HG02852 (cell line): ENCODE results near the gene LINC00237.

Source experiments
- ATAC-seq: cut with Tn5 transposase; IDR thresholded peaks from one replicate; pipeline ENCODE4 v1.9.1; 2021; ENCODE audit warnings: mild to moderate bottlenecking, moderate library complexity; ENCODE audit not compliant: unreplicated experiment

The LINC00237 gene

DNA sequence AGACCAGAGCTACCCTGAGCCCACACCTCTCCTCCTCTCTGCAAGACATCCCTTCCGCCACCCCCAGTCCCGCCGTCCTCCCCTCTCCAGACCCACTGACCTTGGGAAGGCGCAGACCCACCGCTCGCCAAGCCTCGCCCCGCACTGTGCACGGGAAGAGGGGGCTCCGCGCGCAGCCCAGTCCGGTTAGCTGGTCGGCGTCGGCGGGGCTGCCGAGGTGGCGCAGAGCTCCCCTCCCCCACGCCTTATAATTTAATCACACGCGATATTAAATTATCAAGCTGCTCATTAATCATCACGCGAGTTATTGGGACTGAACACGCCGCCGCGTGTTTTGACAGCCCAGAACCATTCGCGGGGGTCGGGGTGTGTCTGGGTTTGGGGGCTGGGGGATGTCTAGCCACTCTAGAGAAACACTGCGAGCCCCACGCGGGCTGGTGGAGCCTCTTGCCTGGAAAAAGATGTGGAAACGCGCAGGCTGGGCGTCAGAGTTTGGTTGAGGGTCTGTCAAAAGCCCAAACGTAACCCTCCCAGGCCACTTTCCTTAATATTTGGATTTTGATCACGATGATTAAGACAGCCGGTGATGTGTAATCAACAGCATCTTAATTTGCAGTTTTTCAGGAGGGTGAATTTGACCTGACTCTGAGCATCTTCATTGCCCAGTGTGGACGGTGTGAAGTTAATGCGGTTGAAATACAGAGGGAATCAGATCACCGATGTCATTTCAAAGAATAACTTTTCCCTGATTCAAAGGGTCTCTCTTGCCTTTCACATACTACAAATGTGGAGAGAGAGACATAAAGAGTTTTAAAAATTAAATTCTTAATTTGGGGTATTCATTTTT, at the start of gene LINC00237:
Gene LINC00237 (minus strand): TSS at position 188 of the 847 bp plus-strand sequence.
- no peak for ATAC-seq

DNA sequence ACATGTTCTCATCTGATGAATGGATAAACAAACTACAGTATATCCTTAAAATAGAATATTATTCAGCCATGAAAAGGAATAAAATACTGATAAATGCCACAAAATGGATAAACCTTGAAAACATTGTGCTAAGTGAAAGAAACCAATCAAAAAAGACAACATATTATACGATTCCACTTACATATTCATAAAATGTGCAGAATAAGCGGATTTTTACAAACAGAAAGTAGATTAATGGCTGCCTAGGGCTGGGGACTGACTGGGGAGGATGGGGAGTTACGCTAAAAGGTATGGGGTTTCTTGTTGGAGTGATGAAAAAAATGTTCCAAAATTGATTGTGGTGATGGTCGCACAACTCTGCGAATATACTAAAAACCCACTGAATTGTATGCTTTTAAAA, 49.1 kb upstream of the LINC00237 start:
- ATAC-seq: no peak

DNA sequence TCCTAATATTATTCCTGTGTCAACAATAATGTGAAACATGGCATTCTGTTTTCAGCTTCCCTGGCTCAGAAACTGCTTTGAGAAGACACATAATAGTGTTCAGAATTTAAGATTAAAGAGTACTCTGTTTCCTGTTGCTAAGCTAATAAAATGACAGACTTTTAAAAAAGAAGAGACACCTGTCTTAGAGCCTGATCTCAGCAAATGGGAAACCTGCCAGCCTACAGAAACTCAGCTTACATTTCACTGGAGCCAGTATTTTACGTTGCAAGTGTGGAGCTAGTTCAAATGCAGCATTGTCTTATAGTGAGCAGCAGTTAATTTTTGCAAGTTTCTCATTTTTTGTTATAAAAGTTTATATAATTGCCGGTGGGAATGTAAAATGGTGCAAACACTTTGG, 48.5 kb upstream of the LINC00237 start:
- no peak for ATAC-seq

DNA sequence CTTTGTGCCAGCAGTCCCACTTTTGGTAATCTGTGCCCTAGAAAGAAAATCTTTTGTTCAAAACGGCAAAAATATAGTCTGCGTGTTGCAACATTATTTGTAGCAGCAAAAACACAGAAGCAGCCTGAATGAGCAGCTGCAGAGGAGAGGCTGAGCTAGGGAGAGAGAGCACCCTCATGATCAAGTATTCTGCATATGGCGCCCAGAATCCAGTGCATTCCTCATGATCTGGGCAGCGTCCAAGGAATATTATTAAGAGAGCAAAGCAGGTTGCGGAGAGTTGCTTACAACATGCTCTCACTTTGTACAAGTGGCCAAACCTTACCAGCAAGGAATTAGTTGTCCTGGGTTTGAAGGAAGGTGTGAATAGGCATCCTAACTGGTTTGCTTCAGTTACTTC, 45.6 kb upstream of the LINC00237 start:
- no peak for ATAC-seq

DNA sequence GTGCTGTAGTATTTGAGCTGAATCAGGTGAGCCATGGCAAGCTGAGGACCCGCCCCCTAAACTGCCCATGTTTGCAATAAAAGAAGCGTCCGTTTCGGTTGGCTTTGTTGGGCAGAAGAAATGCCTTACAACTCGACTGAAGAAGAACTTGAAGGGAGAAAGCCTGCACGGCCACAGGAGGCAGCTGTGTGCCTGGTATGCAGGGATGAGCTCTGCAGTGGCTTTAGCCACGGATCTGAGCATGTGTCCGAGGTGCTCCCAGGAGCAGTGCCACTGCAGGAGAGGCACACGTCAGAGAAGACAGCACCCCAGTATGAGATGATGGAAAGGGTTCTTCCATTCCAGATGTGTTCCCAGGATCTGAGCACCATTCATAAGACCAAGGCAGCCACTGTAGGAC, 43.2 kb upstream of the LINC00237 start:
- ATAC-seq: no peak

DNA sequence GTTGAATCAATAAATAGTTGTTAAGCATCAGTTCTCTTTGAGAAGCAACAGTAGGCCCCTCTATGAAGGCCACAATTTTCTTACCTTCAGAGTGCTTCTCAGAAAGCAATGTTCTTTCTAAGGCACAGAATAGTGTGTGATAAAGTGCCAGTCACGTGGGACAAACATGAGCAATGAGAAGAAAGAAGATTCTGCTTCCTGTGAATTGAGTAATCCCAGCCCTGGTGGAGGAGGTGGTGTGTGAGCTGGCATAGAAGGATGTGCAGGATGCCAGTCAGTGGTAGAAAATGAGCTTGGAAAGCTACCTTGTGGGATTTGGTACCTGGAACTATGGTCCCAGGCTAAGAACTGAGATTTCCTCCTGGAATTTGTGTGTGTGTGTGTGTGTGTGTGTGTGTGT, 41.4 kb upstream of the LINC00237 start:
- no peak for ATAC-seq

DNA sequence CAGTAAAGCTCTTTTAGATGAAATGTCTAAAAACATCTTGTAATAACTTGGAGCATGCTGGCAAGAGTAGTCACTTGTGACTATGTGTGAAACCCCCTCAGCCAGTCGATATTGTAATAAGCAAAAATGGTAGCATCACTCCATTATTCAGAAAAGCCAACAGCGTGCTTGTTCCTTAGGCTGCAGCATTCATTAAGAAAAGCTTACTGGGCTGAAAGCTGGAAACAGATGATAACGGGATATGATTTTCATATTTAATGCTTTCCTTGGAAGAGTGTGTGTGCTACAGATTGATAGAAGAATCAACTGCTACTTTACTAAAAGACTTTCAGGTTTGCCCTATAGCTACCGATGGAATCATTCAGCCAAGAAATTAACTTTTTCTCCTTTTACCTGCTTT, 40.1 kb upstream of the LINC00237 start:
- no peak for ATAC-seq

DNA sequence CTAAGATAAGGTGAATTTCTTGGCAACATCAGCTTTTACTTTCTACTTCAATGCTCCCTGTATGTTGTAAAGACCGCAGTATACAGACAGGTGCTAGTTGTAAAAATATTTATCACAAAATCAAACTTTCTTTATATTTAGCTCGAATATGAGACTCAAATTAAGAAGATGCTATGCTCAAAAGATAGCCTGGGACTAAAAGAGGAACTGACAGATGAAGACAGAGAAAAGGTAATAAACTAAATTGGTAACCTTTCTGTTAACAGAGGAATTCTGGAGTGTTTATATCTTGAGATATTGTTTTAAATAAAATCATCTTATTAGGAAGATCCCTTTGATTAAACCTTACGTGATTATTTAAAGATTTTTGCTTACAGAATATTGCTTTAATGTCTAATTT, 39.3 kb upstream of the LINC00237 start:
- ATAC-seq: no peak

DNA sequence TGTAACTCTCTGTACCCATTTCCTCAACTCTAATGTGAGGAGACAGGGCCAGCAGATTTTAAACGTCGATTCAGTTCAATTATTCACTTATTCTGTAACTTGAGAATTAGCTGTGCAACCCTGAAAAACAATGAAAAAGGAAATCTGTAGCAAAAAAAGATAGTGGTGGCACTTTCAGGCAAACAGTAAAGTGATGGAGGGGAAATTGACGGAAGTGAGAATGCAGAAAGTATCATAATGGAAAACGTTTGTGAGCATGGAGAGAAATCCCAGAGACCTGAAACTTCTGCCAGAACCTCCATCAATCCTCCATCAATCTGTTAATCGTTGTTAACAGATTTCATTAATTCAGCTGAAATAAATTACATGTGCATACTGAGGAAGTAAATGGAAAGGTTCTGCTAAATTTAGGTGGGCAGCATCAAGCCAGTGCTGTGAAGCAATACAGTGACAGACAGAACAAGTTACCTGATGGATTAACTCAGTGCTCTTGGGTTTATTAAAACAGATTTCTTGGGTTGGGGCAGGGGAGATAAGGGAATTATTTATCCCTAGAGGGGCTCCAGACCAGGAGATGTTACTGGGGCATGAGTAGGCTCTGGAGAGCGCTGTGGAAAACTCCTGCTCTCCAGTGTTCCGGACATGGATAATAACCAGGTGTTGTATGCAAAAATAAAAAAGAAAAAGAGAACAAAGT, 37.2 kb upstream of the LINC00237 start:
- ATAC-seq: no peak

DNA sequence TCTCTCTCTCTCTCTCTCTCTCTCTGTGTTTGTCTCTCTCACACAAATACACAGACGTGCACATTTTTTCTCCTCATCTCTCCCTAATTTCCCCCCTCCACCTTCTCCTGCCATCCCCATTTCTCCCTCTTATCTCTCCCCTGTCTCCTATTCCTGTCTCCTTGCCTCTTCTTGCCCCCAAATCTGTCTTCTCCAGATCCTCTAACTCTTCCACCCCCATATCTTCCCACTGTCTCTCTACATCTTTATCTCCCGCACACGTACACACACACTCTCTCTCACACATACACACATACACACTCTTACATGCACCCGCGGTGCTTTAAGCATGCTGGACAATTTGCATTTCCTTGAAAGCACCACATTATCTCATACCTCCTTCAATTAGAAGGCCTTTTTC, 35.7 kb upstream of the LINC00237 start:
- ATAC-seq: no peak

DNA sequence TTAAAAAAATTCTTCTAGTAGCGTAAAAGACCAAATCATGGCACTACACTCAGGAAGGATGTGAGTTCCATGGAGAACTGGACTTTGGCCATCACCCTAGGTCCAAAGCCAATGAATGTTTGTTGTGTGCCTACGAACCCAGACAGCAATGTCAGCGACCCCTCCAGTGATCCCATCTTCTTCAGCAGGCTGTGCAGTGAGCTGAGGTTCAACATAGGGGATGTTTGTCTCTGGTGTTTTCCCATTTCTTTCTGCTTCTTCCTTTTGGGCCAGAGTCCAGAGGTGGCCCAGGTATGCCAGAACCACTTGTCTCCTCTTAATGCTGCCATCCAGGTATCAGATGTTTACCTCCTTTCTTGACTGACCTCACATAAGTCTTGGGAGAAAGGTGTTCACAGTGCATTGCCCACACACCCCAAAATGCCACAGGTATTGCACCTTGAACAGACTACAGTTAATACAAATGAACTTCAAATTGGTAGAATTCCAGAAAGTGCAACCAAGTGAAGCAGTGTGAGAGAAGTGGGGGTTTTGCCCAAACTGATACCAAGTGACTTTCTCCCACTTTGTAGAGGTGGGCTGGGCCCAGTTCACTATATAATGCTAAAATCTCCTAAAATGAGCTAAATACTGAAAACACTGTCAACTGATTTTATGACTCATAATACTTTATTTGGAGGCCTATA, 33.9 kb upstream of the LINC00237 start:
- ATAC-seq: no peak

DNA sequence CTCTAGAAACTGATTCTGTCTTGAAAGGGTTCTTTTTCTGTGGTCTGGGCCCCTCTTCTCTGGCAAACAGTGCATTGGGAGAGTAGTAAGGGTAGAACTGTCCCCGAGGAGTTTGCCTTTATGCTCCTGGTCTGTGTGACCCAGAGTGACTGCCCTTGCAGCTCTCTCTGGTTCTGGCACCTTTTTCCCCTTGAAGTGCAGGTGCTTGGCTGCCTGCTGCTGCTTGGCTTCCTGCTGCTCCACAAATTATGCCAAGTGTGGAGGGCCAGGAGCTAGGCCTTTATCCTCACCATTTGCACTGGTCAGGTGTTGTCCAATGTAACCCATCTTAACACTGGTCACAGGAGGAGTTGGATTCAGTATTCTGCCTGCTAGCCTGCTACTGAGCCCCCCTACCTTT, 30.9 kb upstream of the LINC00237 start:
- no peak for ATAC-seq

DNA sequence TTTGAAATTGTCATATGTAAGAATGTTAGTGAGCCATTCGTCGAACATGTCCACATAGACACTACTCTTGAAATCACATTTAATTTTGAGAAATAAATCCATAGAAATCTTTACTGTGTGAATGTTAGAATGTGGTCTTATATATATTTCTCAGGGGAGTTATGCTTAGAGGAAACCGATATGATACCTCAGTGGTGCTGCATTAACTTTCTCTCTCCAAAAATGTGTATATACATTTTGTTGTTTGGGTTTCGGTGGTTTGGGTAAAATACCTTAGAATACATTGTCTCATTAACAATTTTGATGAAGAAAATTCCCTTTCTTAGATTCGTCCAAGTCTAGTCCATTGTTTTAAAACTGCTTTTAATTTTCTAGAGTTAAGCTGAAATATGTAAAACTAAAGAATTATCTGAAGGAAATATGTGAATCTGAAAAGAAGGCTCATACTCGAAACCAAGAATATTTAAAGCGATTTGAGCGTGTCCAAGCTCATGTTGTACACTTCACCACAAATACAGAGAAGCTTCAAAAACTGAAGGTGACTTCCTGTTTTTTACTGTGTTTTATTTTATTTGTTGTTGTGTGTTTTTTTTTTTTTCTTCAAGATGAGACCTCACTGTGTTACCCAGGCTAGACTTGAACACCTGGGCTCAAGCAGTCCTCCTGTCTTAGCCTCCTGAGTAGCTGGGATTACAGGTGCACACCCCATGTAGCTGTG, 30.0 kb upstream of the LINC00237 start:
- no peak for ATAC-seq

DNA sequence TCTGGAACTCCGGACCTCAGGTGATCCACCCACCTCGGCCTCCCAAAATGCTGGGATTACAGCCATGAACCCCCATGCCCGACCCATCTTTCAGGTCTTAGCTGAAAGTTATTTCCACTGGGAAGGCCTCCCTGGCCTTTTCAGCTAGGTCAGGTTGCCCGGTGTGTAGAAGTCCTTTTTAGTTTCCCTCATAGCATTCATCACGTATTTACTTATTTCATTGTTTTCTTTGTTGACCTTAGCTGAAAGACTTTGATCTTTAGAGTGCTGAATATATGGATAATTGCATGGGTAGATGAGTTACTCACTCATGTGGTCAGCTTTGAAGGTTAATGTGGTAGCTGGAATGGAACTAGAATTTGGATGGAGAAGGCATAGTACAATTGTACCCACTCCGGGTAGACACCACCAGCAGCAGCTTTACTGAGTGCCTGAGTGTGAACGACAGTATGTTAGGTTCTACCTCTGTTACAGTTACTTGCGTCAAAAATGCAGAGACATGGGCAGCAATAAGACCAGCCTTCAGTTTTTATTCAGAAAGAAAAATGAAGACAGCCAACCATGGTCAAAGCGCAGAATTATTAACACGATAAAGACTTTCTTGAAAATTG, 28.8 kb upstream of the LINC00237 start:
- no peak for ATAC-seq

DNA sequence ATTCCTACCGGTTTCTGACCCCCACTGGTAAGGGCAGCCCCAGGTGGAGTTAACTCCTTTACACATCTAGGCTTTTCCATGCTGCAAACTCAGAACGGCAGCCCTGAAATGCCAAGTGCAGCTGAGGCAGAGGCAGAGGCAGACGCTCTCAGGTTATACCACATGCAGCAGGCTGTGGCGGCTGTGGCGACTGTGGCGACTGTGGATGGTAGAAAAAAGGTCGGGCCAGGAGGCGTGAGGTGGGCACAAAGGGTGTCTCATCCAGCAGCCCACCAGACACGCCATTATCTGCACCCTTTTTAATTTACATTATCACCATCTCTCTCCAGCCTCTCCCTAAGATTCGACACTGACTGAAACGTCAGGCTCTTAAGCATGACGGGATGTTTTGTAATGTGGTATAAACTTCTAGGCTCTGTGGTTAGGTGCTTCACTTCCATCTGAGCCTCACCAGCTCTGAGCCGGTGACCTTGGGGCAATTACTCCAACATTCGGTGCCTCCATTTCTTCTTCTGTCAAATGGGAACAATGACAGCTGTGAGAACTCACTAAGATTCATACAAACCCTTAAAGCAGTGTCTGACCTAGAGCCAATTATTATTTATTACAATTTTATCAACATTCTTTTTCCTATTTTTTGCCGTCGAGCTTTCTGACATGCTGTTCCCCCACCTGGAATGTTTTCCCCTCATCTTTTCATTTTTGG, 27.9 kb upstream of the LINC00237 start:
- no peak for ATAC-seq

DNA sequence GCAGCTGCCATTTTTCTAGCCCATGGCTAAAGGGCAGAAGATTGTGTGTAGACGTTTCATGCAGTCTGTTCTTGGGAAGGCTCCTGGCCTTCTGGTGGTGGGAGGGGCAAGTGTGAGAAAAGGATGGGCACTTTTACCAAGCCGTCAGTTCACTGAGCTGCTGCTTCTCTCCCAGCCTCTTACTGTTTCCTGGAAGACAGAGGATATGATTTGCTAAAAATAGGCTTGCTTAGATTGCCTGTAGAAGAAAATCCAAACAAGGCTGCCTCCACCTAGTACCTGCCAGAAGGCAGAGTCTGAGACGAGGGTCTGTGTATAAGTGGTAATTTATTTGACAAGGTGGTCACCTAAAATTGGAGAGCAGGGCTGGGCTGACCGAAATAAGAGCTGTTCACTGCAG, 27.2 kb upstream of the LINC00237 start:
- no peak for ATAC-seq

DNA sequence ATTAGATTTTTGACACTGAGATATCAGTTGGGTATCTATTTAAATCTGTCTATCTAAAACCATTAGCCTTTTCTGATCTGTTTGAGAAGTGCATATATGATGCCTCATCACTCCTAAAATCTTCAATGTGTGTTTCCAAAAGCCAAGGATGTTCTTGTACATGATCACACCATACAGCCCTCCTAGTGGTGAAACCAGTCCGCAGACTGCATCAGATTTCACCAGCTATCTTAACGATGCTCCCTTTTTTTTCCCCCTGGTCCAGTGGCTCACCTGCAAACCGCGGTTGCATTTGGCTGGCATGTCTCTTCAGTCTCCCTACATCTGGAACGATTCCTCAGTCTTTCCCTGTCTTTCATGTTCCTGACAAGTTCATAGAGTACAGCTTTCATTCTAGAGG, 23.7 kb upstream of the LINC00237 start:
- ATAC-seq: no peak

DNA sequence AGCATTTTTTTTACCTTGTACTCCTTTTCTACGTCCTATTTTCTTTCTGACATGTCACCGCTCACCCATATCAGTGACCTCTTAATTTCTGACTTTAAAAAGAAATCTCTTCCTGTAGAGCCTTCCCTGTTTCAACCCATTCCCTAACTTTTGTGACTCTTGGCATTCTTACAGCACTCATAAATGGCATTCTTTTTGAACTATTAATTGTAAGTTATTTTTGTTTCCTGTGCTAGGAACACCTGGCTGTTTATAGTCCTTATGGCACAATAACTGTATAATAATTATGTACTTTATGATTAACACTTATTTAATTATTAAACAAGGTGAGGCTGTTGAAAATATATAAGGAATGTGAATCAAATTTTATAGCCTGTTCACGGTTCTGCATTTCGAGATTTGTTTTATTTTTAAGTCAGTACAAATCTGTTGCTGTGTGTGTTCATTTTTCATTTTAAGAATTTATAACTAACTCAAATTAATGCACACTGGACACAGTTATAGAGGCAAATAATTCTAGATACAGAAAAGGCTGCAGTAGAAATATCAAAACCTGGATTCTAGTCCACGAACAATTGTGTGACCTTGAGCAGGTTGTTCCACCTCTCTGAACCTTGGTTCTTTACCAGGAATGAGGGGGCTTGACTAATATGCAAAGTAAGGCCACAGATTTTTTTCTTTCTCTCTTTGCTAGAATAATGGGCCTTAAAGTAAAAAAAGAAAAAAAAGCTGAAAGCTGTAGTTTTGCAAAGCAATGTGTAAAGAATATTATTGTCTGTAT, 21.2 kb upstream of the LINC00237 start:
- ATAC-seq: no peak

DNA sequence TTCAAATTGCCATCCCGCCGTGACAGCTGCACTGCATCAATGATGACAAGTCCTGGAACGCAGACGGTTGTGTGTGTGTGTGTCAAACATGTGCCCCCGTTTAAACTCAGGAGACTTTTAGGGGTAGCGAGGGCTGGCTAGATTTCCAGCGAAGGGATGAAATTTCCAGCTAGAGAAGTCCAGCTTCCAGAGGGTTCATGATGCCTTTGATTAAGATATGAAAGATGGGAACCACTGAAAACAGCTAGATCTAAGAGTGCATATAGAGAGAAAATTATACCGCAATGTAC, 20.4 kb upstream of the LINC00237 start:
- ATAC-seq: no peak
